Tibial nerve (tissue), 4 donors: Measurements from ENCODE around the gene ATP5F1C.

ENCODE experiments used
- CTCF ChIP-seq, 5 experiments: fragments of 200-600 bp in 3 of 5; fragments of 450-650 bp in 2 of 5; sonication (generic) in 3 of 5; IDR thresholded peaks; one replicate each; pipeline ENCODE4 v1.5.1; 2016 to 2019; ENCODE audit warnings: antibody characterized with exemption in 5 of 5, mild to moderate bottlenecking in 3 of 5, moderate library complexity in 2 of 5
- EP300 ChIP-seq, 2 donors: sonication (generic); formaldehyde crosslinking; IDR thresholded peaks; one replicate each; pipeline ENCODE4 v1.6.1; 2017; ENCODE audit warnings: antibody characterized with exemption in 2 of 2, mild to moderate bottlenecking in 1 of 2
- POLR2A ChIP-seq, 2 donors: fragments of 450-650 bp; IDR thresholded peaks; one replicate each; pipeline ENCODE4 v1.6.1; 2017; ENCODE audit warnings: antibody characterized with exemption in 2 of 2, mild to moderate bottlenecking in 2 of 2, moderate library complexity in 2 of 2

GRCh38 chr10:7787857-7788638 lies at the start of gene ATP5F1C, which contains the start of gene KIN:
- peak in 1 of 5 experiments; percentile 33 for TF ChIP-seq CTCF (IDR thresholded peaks at IDR 0.05)
- peak in 1 of 2 donors; percentile 89 for TF ChIP-seq EP300 (IDR thresholded peaks at IDR 0.05)
- TF ChIP-seq POLR2A (IDR thresholded peaks at IDR 0.05) = peak in 1 of 2 donors; percentile 78
